Measurements from ENCODE around the gene MLST8.
A peak's percentile ranks its signal among the peaks of the same experiment; 100 is the strongest.

Gene MLST8

GRCh38 chr16:2223942-2224486 lies 18.8 kb downstream of the MLST8 start (continued):
- peak; percentile 41; the same call in 1 of the 2 replicates for TF ChIP-seq ZNF692 (tag by site-specific recombination; IDR thresholded peaks at IDR 0.05)
- TF ChIP-seq CTCF (tag by site-specific recombination; IDR thresholded peaks at IDR 0.05) = peak; percentile 60; the same call in 1 of the 2 replicates
- no peak for TF ChIP-seq ZNF24 (tag by site-specific recombination; IDR thresholded peaks at IDR 0.05)
- TF ChIP-seq ZBTB8A (tag by site-specific recombination; IDR thresholded peaks at IDR 0.05) = peak; percentile 47; the same call in 1 of the 2 replicates
- TF ChIP-seq KLF1 (tag by site-specific recombination; IDR thresholded peaks at IDR 0.05) = peak; percentile 12
- peak; percentile 37 for TF ChIP-seq ZNF654 (tag by site-specific recombination; IDR thresholded peaks at IDR 0.05; ENCODE audit: low read depth)
- TF ChIP-seq ZBTB17 (tag by site-specific recombination; IDR thresholded peaks at IDR 0.05) = peak; percentile 4; the same call in 1 of the 2 replicates
- peak; percentile 31; the same call in 1 of the 2 replicates for TF ChIP-seq KLF7 (tag by site-specific recombination; IDR thresholded peaks at IDR 0.05; ENCODE audit: borderline replicate concordance)
- TF ChIP-seq ZNF623 (tag by site-specific recombination; IDR thresholded peaks at IDR 0.05) = no peak
- TF ChIP-seq SP2 (tag by site-specific recombination; IDR thresholded peaks at IDR 0.05) = peak; percentile 66
- TF ChIP-seq ZNF19 (tag by site-specific recombination; IDR thresholded peaks at IDR 0.05; ENCODE audit: low read depth) = no peak
- TF ChIP-seq ZNF792 (tag by site-specific recombination; IDR thresholded peaks at IDR 0.05) = no peak
- peak; percentile 97 for TF ChIP-seq ZNF121 (tag by site-specific recombination; IDR thresholded peaks at IDR 0.05)
- TF ChIP-seq ZNF580 (tag by site-specific recombination; IDR thresholded peaks at IDR 0.05) = no peak
- TF ChIP-seq ZSCAN5A (tag by site-specific recombination; IDR thresholded peaks at IDR 0.05) = no peak
- TF ChIP-seq ZBTB6 (tag by site-specific recombination; IDR thresholded peaks at IDR 0.05) = peak; percentile 23; the same call in 1 of the 2 replicates
- 0 out of 2 replicates have a peak, but pooled peaks have one; percentile 4 for TF ChIP-seq ZNF639 (tag by site-specific recombination; IDR thresholded peaks at IDR 0.05)
- TF ChIP-seq ZNF488 (tag by site-specific recombination; IDR thresholded peaks at IDR 0.05) = no peak
- 0 out of 2 replicates have a peak, but pooled peaks have one; percentile 5 for TF ChIP-seq ZNF2 (tag by site-specific recombination; IDR thresholded peaks at IDR 0.05)
- no peak for TF ChIP-seq ZNF202 (tag by site-specific recombination; IDR thresholded peaks at IDR 0.05; ENCODE audit: borderline replicate concordance)
- TF ChIP-seq INSM2 (tag by site-specific recombination; IDR thresholded peaks at IDR 0.05) = 0 out of 2 replicates have a peak, but pooled peaks have one; percentile 4
- no peak for TF ChIP-seq ZNF518A (tag by site-specific recombination; conservative IDR thresholded peaks at IDR 0.05; ENCODE audit: low read depth)
- no peak for TF ChIP-seq HOXD13 (CRISPR knock-in tag; IDR thresholded peaks at IDR 0.05; ENCODE audit: borderline replicate concordance)
- peak; percentile 49 for TF ChIP-seq ZSCAN30 (tag by site-specific recombination; IDR thresholded peaks at IDR 0.05)

Data from HEK293 (cell line).